Measurements from ENCODE around the gene BRD1.

Gene BRD1

GRCh38 chr22:49755631-49756001 is 72.1 kb downstream of the BRD1 start:
- in situ Hi-C loops (cut with MboI; ENCODE audit: low sequenced_read_pairs): no loop called here

- in situ Hi-C loops (cut with MboI; ENCODE audit: low sequenced_read_pairs): no loop called here
Measured at GRCh38 chr22:49754696-49755630, 72.7 kb downstream of the BRD1 start.

- in situ Hi-C loops (cut with MboI; ENCODE audit: low sequenced_read_pairs): no loop called here
Measured at GRCh38 chr22:49753961-49754695, 73.5 kb downstream of the BRD1 start.

GRCh38 chr22:49753276-49753890 is 74.3 kb downstream of the BRD1 start:
- in situ Hi-C loops (cut with MboI; ENCODE audit: low sequenced_read_pairs): no loop called here

- in situ Hi-C loops (cut with MboI; ENCODE audit: low sequenced_read_pairs): no loop called here
Measured at GRCh38 chr22:49752598-49753091, 75.0 kb downstream of the BRD1 start.

- in situ Hi-C loops (cut with MboI; ENCODE audit: low sequenced_read_pairs): no loop called here
Measured at GRCh38 chr22:49751966-49752597, 75.6 kb downstream of the BRD1 start.

- in situ Hi-C loops (cut with MboI; ENCODE audit: low sequenced_read_pairs): no loop called here
Measured at GRCh38 chr22:49751318-49751965, 76.2 kb downstream of the BRD1 start.

GRCh38 chr22:49749885-49750510 is 77.7 kb downstream of the BRD1 start:
- in situ Hi-C loops (cut with MboI; ENCODE audit: low sequenced_read_pairs): no loop called here

- in situ Hi-C loops (cut with MboI; ENCODE audit: low sequenced_read_pairs): no loop called here
Measured at GRCh38 chr22:49749227-49749626, 78.4 kb downstream of the BRD1 start.

- in situ Hi-C loops (cut with MboI; ENCODE audit: low sequenced_read_pairs): no loop called here
Measured at GRCh38 chr22:49748514-49748913, 79.2 kb downstream of the BRD1 start.

GRCh38 chr22:49747716-49748115 is 80.0 kb downstream of the BRD1 start:
- in situ Hi-C loops (cut with MboI; ENCODE audit: low sequenced_read_pairs): no loop called here

- in situ Hi-C loops (cut with MboI; ENCODE audit: low sequenced_read_pairs): no loop called here
Measured at GRCh38 chr22:49747130-49747529, 80.5 kb downstream of the BRD1 start.

GRCh38 chr22:49746065-49746464 is 81.6 kb downstream of the BRD1 start:
- in situ Hi-C loops (cut with MboI; ENCODE audit: low sequenced_read_pairs): no loop called here

GRCh38 chr22:49740242-49740641 is 87.4 kb downstream of the BRD1 start:
- in situ Hi-C loops (cut with MboI; ENCODE audit: low sequenced_read_pairs): no loop called here

- in situ Hi-C loops (cut with MboI; ENCODE audit: low sequenced_read_pairs): no loop called here
Measured at GRCh38 chr22:49739138-49739537, 88.5 kb downstream of the BRD1 start.

GRCh38 chr22:49738566-49738965 is 89.1 kb downstream of the BRD1 start:
- in situ Hi-C loops (cut with MboI; ENCODE audit: low sequenced_read_pairs): no loop called here

- in situ Hi-C loops (cut with MboI; ENCODE audit: low sequenced_read_pairs): no loop called here
Measured at GRCh38 chr22:49738006-49738405, 89.7 kb downstream of the BRD1 start.

GRCh38 chr22:49737101-49737551 is 90.5 kb downstream of the BRD1 start:
- in situ Hi-C loops (cut with MboI; ENCODE audit: low sequenced_read_pairs): no loop called here

- in situ Hi-C loops (cut with MboI; ENCODE audit: low sequenced_read_pairs): no loop called here
Measured at GRCh38 chr22:49736538-49736937, 91.1 kb downstream of the BRD1 start.

- in situ Hi-C loops (cut with MboI; ENCODE audit: low sequenced_read_pairs): no loop called here
Measured at GRCh38 chr22:49735901-49736421, 91.7 kb downstream of the BRD1 start.
